CD4-positive, alpha-beta T cell treated with Interleukin-15 for 4 hours (primary cell): ENCODE results near the gene KMT2B.
"Not testable (repeated sequence)": the region's sequence is repeated elsewhere in the genome, so short reads cannot be mapped to it uniquely, and the experiment has no call there.

Experiments
- DNase-seq: peaks from one replicate; pipeline ENCODE4 v3.0.0-alpha.2; 2020; ENCODE audit warnings: low spot score

Gene KMT2B

DNA sequence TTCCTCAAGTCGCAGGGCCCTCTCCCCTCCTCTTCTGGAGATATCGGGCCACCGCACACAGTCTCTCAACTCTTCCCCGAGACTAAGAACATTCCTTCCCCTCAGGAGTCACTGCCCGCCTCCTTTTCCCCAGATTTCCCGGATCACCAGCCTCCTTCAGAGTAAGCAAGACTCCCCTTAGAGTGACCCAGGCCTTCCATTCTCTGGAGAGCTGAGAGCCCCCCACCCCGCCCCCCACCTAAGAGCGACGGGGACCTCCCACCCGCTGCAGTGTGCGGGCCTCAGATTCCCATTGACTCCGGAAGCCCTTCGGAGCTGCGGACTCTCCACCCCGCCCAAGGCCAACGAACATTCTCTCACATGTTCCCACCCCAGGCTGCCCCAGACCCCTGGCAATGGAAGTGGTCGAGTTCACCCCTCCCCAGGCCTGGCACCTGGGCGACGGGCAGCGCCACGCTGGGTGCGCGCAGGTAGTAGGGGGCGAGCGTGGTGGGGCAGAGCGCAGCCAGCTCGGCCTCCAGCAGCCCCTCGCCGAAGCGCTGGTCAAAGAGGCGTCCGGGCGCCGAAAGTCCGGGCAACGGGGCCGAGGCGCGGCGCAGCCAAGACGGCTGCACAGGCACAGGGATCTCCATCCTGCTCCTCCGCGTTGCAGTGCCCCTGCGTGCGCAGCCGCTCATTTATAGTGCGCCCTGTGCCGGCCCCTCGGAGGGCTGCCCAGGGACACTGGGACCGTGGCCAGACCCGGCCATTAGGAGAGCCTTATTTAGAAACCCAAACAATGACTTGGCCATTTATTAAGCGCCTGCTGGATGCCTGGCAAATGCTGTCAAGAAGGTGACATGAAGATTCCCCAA lies 38.8 kb downstream of the KMT2B start, which contains the start of gene HSPB6:
Gene HSPB6, minus strand, starts transcription at position 653 of the 854 bp plus-strand sequence. Its CDS starts 21 bp downstream, at position 632.
- DNase-seq = no peak

DNA sequence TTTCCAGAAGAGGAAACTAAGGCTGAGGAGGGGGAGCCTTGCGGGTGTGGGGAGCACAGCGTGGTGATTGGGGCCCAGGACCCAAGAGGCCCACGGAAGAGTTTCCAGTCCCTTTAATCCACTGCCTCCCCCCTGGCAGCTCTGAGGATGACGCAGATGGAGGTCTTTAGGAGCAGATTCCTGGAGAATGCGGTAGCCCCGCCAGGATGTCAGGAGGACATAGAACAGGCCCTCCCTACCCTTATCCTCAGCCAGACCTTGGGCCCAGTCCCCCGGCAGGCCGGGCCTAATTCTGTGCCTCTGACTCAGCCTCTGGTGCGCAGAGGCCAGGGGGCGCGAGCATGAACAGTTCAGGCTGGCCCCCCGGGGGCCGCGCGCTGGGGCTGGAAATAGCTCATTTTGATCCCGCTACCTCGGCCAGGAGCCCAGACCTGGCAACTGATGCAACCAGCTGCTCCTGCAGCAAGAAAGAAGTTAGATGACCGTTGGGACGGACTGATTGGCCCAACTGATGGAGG lies 39.5 kb downstream of the KMT2B start:
- no peak for DNase-seq

DNA sequence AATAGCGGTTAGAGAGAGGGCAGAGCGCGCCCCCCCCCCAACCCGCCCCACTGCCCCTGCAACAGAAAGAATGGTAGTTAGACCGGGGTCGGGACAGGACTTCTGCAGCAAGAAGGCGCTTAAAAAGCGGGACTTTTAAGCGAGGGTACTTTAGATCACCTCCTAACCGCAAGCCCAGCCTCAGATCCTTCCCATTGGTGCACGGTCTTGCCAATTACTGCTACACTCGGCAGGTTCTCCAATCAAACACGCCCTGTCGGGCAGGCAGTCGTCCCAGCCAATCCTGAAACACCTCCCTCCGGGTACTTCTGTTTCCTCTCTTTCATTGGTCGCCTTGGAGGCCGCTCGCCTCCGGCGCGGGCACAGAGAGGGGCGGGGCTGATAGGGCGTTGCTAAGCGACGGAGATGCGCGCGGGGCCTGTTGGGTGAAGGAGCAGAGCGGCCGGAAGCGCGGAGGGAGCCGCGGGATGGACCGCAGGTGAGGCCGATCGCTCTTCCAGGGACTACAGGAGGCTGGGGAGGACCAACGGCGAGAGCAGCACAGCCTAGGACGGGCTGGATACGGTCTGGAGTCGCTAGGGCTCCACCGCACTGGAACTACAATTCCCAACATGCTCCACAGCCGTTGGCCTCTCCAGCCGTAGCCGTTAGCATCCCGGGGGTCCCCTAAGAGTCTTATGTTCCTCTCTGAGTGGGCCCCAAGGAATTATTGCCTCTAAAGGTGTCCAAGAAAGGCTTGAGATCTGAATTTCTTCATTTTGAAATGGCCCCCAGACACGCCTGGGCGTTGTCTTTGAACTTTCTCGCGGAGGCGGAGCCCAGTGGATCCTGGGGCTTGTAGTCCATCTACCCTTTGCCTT lies 40.2 kb downstream of the KMT2B start, which contains the start of gene PROSER3:
Gene PROSER3, plus strand, starts transcription at position 428 of the 860 bp plus-strand sequence. Its CDS starts 40 bp downstream, at position 468.
- DNase-seq = peak; percentile 100

- no peak for DNase-seq
These were observed 41.9 kb downstream of the KMT2B start for GRCh38 chr19:35759697-35760096.

DNA sequence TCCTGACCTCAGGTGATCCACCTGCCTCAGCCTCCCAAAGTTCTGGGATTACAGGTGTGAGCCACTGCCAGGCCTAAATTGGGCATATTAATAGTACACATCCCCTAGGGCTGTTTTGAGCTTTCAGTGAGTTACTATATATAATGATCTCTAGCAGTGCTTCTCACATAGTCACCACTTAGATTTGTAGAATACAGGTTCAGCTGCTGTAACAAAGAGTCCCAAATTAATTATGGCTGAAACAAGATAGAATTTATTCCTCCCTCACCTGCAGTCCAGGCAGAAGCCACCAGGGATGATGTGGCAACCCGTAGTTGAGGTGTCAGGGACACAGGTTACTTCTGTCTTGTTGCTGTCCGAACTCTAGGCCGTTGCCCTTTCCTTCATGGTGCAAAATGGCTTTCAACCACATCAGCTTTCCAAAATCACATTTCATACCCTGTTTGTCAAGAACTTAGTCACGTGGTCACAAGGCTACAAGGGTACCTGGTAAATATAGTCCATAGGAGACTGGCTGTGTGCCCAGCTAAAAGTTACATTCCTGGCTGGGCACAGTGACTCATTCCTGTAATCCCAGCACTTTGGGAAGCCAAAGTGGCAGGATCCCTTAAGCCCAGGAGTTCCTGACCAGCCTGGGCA lies 43.0 kb downstream of the KMT2B start:
- DNase-seq = no peak

DNA sequence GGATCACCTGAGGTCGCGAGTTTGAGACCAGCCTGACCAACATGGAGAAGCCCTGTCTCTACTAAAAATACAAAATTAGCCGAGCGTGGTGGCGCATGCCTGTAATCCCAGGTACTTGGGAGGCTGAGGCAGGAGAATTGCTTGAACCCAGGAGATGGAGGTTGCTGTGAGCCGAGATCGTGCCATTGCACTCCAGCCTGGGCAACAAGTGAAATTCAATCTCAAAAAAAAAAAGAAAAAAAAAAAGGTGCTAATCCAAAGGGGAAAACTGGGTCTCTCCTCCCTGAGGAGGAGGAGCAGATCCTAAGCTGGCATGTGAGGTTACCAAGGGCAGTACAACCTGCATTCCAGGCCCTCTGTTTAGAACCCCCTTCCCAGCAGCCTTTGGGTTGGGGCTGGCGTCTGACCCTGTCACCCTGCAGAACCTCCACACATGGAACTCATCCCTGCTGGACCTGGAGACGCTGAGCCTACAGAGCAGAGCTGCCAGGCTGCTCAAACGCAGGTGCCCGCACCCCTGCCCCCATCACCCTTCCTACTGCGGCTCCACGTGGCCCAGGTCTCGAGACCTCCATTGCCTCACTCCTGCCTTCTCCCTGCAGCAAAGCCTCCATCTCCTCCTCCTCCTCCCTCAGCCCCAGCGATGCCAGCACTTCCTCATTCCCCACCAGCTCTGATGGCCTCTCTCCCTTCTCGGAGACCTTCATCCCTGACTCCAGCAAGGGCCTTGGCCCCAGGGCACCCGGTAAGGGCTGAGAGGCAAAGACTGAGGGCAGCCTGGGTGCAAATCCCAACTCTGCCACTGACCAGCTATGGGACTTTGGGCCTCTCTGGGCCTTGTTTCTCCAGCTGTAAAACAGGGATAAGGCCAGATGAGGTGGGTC lies 46.9 kb downstream of the KMT2B start:
- no peak for DNase-seq

DNA sequence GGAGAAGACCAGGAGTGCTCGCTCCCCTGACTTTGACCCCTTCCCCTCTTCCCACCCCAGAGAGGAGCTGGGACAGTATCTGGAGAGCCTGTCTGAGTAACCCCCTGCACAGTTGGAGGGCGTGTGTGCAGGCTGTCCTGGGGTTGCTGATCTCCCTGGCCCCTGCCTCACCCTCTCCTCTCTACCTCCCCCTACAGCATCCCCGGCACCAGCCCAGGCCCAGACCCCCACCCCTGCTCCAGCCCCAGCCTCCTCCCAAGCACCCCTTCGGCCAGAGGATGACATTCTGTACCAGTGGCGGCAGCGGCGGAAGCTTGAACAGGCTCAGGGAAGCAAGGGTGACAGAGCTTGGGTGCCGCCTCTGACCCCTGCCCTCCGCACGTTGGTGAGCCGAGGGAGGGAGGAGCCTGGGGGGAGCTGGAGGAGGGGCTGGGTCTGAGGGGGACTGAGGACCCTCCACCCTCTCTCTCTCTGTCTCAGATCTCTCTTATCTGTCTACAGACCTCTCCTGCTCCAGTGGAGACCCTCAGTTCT lies 48.8 kb downstream of the KMT2B start:
- no peak for DNase-seq

DNA sequence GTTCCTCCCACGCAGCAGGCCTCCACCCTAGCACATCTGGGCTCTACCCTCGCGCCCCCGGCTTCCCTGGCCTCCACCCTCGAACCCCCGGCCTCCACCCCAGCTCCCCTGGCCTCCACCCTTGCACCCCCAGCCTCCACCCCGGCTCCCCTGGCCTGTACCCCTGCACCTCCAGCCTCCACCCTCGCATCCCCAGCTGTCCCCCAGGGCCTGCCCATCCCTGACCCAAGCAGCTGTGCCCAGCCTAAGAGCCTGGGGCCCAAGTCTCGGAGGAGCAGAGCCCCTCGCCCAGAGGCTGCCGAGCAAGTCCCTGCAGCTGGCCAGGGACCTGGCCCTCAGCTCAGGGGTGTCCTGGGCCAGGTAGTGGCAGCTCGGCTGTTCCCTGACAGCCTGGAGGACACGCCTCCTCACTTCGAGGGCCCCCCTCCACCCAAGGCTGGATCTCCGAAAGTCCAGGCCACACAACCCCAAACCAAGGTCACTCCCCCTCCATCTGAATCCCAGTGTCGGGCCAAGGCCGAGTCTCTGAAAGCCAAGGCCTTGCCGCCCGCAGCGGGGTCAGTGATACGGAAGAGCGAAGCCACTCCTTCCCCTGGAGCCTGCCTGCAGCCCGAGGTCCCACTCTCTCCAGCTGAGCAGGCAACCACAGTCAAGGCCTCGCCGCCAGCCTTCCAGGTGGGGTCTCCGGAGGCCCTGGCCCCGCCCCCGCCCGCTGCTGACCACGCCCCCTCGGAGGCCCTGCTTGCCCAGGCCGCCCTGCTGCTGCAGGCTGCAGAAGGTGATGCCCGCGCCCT lies 49.7 kb downstream of the KMT2B start:
- no peak for DNase-seq

GRCh38 chr19:35768082-35768421 lies 50.2 kb downstream of the KMT2B start:
- DNase-seq = no peak

- not testable (repeated sequence) for DNase-seq
These were observed 54.6 kb downstream of the KMT2B start for GRCh38 chr19:35772362-35772761.

DNA sequence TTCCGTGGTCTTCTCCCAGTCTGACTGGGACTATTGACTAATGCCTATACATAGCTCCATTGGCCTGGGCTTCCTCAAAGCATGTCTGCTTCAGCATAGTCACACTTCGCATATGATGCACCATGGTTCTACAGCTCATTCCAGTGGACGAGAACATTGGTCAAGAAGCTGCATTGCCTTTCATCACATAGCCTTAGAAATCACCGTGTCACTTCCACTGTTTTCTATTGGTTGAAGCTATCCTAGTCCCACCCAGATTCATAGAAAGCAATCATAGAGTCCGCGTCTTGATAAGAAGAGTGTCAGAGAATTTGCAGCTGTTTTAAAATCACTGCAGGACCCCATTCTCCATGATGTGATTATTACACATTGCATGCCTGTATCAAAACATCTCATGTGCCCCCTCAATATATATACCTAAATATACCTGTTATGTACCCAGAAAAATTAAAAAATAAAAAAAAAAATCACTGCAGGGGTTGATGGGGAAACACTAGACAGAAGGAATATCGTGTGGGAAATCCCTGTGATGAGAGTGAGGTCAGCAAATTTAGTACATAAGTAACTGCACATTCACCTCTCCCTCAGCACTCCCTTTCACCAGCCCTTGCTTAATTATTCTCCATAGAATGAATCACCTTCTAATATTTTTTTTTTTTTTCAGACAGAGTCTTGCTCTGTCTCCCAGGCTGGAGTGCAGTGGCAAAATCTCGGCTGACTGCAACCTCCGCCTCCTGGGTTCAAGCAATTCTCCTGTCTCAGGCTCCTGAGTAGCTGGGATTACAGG lies 55.4 kb downstream of the KMT2B start:
- DNase-seq = no peak

- DNase-seq = no peak
These were observed 56.7 kb downstream of the KMT2B start for GRCh38 chr19:35774274-35775045.

DNA sequence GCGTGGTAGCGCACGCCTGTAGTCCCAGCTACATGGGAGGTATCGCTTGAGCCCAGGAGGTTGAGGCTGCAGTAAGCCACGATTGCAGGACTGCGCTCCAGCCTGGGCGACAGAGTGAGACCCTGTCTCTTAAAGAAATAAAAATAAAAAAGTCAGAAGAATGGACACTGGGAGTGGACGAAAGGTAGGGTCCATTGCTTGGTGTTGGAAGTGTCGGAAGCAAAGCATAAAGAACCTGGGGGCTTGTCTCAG lies 57.2 kb downstream of the KMT2B start:
- no peak for DNase-seq

- DNase-seq = peak; percentile 99
These were observed 57.7 kb downstream of the KMT2B start, which contains the start of gene ARHGAP33 for GRCh38 chr19:35775298-35776101. TSS of gene ARHGAP33 (plus strand) at chr19:35775564. CDS start at chr19:35775659, 95 bp downstream.

- DNase-seq = no peak
These were observed 58.4 kb downstream of the KMT2B start for GRCh38 chr19:35776102-35776788.

DNA sequence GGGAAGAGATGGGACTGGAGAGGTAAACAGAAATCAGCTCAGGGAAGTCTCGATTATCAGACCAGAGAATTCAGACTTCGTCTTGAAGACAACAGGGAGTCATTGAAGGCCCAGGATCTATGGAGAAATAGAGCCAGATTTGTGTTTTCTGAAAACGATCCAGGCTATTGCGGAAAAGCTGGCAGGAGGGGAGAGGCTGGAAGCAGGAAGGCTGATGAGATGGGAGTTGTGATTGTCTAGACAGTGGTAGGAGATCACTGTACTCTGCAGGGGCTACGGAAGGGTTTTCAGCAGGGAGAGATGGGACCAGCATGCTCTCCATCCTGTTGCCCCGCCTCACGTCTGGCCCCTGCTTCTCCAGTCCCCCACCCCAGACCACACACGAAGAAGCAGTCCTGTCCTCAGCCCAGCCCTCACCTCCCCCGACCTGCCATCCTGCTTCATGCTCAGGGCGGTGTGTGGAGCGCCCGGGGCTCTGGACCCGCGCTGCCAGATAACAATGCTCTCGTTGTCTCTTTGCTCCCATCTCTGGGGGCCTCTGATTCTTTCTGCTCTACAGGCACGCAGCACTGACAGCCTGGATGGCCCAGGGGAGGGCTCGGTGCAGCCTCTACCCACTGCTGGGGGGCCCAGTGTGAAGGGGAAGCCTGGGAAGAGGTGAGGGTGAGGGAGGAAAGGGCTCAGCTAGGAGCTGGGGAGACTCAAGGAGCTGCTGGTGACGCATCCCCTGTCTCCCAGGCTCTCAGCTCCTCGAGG lies 59.5 kb downstream of the KMT2B start:
- no peak for DNase-seq
